GM19239 (cell line): ENCODE measurements around the gene HSD17B7.
"Not testable (repeated sequence)": the region's sequence is repeated elsewhere in the genome, so short reads cannot be mapped to it uniquely, and the experiment has no call there.

Experiments
- DNase-seq: peaks from one replicate; pipeline ENCODE4 v3.0.0; 2011; ENCODE audit warnings: low spot score; ENCODE audit not compliant: insufficient read length
- FAIRE-seq: peaks from 2 replicates; lab custom pipeline; 2011; peaks lifted over from hg19 to GRCh38; lab: Jason Lieb, UNC

HSD17B7 gene

DNA sequence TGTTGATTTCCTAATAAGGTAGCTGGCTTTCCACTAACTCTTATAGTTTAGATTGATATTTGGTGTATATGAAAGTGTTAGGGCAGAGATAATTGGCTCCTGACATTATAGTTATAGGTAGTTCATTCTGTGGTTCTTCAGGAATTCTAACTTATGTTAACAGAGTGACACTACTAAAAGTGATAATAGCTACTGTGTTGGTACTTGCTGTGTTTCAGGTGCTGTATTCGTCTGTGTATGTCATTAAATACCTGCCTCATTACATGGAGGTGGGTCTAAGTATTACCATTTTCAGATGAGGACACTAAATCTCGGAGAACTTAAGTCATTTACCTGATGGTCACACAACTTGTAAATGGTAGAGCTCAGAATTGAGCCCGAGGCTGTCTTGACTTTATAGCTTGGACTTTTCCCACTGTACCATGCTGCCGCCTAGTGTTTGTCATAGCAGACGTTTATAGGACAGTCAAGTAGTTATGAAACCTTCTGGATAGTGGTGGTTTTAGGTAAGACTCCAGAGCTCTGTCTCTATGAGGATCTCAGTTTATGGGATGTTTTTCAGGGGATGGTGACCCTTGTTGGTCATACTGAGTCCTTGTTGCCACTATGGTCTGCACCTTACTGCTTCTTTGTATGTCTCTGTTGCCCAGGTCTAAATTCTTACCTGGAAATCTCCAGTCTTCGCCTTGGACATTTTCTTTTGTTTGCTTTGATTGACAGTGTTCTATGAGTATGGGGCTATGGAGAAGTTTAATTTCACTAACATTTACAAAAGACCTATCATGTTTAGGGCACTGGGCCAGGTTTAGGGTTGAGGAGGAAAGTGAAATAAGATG, 9.7 kb downstream of the HSD17B7 start:
- not testable (repeated sequence) for DNase-seq, FAIRE-seq

DNA sequence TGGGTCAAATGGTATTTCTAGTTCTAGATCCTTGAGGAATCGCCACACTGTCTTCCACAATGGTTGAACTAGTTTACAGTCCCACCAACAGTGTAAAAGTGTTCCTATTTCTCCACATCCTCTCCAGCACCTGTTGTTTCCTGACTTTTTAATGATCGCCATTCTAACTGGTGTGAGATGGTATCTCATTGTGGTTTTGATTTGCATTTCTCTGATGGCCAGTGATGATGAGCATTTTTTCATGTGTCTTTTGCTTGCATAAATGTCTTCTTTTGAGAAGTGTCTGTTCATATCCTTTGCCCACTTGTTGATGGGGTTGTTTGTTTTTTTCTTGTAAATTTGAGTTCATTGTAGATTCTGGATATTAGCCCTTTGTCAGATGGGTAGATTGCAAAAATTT, 17.0 kb downstream of the HSD17B7 start:
- not testable (repeated sequence) for DNase-seq, FAIRE-seq

DNA sequence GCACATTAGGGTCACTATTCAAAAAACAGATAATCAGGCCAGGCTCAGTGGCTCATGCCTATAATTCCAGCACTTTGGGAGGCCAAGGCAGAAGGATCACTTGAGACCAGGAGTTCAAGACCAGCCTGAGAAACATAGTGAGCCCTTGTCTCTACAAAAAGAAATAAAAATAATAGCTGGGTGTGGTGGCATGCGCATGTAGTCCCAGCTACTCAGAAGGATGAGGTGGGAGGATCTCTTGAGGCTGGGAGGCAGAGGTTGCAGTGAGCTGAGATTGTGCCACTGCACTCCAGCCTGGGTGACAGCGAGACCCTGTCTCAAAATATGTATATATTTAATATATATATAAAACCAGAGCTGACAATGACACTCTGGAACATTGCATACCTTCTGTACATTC, 21.9 kb downstream of the HSD17B7 start:
- not testable (repeated sequence) for DNase-seq, FAIRE-seq

DNA sequence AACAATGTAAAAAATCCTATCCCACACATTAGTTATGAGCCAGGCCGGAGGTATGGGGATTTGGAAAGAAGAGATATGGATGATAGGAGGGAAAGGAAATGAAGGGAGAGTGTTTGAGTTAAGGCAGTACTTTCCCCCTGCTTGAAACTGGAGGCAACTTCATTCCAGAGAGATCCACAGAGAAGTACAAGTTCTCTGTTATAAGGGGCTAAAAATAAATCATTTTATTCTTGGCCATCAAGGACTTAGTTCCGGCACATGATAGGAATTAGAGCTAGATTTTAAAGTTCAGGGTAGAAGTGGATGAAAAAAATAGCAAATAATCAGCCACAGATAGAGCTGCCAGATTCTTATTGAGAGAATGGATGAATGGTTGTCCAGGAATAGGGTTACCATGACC, 27.6 kb downstream of the HSD17B7 start:
- DNase-seq, FAIRE-seq: not testable (repeated sequence)

DNA sequence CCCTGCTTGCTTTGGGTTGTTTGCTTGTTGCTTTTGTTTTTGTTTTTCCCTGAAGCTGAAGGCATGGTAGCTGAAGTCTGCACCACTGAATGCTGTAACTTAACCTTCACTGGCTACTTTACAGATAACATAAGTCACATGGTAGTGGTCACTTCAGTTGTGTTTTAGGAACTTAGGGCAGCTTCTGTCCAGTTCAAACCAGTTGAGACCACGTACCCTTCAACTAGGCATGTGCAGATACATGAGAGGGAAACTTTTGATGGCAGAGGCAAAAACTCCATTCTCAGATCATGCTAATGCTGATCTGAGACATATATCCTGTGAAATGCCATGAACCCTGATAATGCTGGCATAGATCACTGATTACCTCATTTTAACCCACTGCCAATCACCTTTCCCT, 28.2 kb downstream of the HSD17B7 start:
- not testable (repeated sequence) for FAIRE-seq, DNase-seq

DNA sequence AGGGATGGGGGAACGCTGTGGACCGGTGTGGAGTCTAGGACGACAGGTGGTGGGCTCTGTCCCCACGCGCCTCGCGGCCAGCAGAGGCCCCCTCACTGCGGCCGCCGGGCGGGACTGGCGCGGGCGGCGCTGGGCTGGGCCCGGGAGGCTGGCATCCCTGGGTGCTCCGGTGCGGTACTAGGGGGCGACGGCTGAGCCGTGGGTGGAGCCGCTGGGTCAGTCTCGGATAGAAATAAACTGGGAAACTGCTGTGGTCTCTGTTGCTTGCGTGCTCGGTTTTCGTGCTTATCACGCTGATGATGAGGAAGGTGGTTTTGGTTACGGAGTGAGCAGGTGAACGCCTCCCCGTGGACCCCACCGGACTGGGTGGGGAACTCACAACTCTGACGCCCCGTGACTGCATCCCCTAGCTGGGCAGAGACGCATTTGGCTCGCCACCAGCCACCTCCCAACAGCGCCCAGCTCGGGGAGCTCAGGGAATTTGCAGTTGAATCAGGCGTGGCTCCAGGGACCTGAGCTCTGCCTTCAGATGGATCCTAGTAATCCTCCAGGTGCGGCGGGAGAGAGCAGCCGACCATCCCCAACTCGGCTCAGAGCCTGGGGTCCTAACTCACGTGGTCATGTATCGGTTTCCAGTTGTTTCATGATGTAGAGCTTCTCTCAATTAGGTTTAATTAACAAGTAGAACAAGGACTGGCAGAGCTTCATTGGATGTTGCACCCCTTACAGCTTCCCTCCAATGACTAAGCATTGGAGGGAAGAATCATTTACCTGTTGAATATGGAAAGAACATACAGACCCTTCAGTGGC, 32.1 kb downstream of the HSD17B7 start:
- FAIRE-seq (no peak), DNase-seq (no peak)

DNA sequence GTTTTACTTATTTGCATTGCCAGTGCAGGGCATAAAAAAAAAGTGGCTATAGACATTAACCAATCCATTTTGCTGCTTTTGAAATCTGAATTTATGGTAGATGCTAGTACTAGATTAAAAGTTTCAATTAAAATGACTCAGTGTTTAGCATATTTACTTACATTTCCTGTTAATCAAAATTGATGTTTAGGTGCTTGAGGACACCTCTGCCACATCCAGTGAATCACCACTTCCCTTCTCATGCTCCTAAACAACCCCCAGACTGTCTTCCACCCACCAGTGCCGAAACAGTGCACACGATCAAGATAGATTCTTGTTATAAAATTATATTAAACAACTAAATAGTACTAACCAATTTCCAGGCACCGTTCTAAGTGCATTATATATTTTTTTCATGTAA, 32.7 kb downstream of the HSD17B7 start:
- DNase-seq (no peak), FAIRE-seq (no peak)

DNA sequence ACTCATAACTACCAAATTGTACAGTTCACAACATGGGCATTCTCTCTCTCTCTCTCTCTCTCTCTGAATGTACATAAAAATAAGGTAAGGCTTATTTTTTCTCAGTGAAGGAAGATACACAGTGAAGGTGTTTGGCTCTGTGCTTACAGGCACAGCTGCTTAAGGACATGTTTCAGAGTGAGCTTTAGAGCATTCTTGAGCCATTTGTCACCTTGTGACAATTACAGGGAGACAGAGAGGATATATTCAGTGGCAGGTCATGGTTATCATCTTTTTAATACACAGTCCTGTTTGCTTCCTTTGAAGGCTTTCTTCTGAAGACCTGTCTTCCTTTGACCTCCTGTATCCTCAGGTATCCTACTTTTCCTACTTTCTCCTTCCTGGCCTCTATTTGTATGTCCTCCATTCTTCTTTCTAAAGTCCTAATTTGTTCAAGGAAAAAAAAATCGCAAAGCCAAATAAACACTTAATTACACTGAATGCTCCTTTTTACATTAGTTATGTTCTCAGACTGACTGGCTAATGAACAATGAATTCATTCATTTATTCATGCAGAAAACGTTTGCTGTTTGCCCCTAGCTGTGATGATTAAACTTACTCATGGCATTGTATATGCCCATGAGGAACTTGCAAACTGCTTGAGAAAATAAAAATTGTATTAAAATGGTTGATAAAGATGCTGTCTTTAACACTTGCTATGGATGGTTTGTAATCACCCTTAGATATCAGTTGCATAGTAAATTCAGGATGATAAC, 33.4 kb downstream of the HSD17B7 start:
- no peak for FAIRE-seq
- no peak for DNase-seq

DNA sequence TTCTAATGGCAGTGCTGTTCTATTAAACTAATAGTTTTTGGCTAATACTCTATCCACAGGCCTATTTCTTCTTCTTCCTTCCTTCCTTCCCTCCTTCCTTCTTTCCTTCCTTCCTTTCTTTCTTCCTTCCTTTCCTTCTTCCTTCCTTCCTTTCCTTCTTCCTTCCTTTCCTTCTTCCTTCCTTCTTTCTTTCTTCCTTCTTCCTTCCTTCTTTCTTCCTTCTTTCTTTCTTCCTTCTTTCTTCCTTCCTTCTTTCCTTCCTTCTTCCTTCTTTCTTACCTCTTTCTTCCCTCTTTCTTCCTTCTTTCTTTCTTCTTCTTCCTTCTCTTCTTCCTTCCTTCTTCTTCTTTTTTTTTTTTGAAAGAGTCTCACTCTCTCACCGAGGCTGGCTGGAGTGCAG, 38.8 kb downstream of the HSD17B7 start:
- FAIRE-seq (no peak), DNase-seq (no peak)

DNA sequence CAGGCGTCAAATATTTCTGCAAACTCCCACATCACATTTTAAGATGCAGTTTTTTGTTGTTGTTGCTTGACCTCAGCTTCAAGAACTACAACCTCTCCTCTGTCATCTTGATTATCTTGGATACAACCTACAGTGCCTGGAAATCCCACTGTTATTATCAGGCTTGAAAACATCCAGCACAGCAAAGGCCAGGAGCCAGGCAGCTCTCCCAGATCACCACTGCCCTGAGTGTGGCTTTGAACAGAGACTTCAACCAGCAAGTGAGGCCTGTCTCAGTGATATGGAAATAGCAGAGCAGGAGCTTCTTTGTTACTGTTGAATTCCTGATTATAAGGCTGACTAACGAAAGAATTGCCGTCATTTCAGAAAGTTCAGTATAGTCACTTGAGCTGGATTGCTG, 42.0 kb downstream of the HSD17B7 start:
- no peak for DNase-seq
- no peak for FAIRE-seq

DNA sequence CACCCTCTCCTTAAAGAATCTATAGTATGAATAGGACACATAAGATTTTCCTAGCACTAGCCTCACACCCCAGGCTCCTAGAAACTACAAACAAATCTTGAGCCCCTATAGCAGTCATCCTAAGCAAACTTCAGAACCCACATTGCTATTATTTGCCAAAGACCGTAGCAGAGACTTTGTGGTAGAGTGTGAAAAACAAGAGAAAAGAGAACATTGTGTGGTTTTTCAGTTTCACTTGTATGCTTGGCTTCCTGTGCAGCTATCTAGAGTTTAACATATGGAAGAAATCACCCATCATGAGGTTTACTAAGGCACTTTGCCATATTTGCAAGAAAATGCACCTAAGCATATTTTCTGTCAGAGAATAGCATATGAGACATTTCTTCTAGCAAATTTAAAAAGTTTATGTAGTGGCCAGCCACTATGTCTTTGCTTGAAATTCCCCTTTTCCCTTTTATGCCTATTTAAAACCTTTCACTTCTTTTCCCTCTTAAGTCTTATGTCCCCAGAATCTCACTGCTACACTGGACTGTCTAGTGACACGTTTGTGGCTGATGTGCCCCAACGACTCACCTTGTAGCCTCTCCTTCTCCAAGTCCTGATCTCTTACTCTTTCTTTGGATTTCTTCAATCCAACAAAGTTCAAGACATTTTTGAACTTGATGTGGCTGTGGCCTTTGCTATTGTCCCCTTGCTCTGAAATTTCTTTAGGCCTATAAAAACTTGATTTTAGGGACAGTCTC, 44.8 kb downstream of the HSD17B7 start:
- peak; percentile 72 for FAIRE-seq
- DNase-seq, result peak; percentile 12

DNA sequence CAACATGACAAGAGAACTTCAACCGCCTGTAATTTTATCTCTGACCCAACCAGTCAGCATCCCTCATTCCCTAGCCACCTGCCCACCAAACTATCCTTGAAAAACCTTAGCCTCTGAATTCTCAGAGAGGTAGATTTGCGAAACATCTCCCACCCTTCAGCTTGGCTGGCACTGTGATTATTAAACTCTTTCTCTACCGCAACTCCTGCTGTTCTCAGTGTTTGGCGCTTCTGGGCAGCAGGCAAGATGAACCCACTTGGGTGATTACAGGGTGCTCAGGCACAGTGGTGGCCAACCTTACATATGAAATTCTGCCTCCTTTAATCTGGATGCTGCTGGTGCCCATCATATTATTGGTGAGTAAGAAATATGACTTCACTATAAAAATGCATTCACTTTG, 48.4 kb downstream of the HSD17B7 start:
- FAIRE-seq (no peak), DNase-seq (no peak)

DNA sequence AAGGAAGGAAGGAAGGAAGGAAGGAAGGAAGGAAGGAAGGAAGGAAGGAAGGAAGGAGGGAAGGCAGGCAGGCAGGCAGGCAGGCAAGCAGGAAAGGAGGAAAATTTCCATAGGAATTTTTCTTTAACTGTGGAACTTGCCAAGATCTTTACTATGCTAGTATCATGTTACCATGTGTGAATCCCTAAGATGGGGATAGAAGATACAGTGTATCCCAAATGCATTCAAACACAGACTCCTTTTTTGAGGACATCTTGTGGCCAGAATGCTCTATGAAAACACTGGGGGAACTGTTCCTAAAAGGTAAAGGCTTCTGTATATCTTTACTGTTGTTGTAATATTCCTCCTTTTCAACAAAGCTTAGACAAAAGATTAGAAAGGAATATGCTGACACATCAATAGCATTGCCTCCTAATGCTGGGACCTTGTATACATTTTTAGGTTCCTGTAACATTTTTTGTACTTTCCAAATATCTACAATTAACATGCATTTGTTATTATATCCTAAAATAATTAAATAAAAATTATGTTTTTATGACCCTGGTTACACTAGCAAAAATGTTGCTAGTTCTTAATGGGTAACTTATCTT, 49.8 kb downstream of the HSD17B7 start:
- DNase-seq (no peak), FAIRE-seq (no peak)

DNA sequence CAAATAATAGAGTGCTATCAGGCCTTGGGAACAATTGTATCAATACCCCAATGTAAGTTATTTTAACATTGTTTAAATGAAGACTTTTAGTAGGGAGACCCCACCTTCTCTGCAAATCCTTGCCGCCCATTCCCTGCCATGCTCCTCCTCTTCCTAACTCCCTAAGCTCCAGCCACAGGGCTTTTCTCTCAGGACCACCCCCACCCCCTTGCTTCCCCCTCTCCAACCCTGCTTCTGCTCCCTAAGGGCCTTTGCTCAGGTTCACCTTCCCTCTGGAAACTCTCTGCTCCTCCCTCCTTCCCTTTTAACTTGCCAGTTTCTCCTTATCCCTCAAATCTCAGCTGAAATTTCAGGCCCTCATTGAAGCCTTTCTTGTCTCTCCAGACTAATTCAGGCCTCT, 53.7 kb downstream of the HSD17B7 start:
- DNase-seq (no peak), FAIRE-seq (no peak)

DNA sequence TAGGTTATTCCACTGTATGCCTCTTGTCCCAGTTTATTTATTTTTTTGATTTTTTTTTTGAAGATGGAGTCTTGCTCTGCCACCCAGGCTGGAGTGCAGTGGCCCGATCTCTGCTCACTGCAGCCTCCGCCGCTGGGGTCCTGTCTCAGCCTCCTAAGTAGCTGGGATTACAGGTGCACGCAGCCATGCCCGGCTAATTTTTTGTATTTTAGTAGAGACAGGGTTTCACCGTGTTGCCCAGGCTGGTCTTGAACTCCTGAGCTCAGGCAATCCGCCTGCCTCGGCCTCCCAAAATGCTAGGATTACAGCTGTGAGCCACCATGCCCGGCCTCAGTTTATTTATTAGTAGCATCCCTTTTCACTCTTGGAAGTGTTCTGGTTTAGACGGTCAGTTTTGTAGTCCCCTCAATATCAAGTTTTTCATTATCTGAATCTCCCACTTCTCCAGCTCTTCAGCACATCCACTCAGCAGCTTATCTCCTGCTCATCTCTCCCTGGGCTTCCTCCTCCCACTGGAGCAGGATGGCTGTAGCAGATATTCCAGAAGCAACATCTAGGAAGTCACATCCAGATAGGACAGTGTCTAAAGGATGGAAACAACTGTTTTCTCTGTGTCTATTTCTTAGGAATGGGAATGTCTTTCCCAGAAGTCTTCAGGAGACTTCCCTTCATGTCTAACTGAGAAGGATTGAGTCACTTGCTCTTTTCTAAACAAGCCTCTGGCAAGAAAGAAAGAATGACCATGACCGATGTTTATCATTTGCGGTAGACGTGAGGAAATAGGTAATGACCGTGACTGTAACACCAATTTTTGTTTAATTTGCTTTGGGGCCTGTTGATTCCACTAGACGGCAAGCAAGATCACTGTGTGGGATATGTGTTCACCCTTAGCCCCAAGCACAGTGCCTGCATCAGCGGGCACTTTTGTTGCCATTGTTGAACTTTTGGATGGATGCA, 56.0 kb downstream of the HSD17B7 start:
- no peak for FAIRE-seq
- DNase-seq, result no peak

DNA sequence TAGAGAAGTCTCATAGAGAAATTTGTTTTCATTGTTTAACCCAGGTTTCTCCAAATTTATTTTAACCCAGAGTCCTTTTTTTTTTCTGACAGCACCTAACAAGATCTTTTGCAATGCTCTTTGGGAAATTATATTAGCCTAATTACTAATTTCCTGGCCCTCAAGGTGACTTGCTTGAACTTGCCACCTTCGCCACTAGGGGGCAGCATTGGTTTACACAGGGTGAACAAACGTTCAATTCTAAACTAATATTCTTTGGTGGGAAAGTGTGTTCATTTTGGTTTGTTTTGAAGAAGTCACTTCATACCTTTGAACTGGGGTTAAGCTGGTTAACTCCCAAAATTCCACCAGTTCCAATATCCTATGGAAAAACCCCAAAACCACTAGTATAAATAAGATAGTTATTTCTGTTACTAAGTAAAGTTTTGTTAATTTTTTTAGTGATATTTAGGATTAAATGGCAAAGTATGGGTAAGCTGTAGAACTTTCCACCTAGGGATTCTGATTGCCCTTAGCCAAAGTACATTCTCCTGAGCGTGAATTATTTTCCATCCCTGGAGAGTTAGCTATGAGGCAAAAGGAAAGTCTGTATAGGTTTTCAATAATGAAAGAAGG, 57.4 kb downstream of the HSD17B7 start:
- FAIRE-seq (peak; percentile 44), DNase-seq (peak; percentile 49)

DNA sequence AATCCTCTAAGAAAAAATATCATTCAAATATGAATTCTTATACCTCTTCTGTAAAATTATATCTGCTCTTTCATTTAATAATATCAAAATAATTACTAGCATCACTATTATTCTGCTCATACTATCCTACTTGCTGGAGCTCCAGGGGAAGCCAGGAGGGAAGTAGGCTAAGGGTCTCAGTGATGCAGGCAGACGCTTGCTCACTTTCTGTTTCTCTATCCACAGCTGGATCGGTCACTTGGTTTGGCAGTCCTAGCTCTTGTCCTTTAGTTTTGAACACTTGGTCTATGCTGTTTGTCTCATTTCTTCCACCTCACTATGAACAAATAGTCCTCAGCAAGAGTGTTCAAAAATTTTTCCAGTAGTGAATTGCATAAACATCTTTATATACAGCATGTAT, 59.2 kb downstream of the HSD17B7 start:
- DNase-seq (no peak), FAIRE-seq (no peak)

DNA sequence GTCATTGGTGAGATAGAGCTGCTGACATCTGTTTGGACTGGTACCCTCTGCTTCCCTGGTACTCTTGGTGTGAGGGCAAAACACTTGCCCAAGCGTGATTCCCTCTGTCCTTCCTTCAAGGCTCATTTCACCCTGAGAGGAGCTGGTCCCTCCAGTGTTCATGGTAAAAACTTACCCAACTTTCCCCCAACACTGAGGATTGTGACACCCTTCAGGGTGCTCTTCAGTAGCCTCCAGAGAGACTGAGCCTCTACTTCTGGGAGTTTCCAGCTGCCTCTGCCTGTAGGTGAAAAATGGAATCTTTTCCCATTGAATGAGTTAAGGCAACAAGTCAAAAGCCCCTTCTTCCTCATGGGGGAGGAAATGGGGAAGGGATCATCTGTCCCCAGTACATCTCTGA, 60.8 kb downstream of the HSD17B7 start:
- no peak for FAIRE-seq
- no peak for DNase-seq
